Chondrocyte (in vitro differentiated cells): ENCODE results near the gene HSPH1. TPM values are rescaled to one million over a fixed set of nuclear protein-coding genes. Genes with fewer than 3 reads are reported as not detected.

ENCODE experiments used
- DNase-seq: peaks from one replicate; pipeline ENCODE4 v3.0.0; 2021; ENCODE audit warnings: mixed read lengths, low spot score
- H3K27ac Mint-ChIP-seq: one replicate; pipeline ENCODE4 v1.8.0; 2021; ENCODE audit warnings: mild to moderate bottlenecking, moderate library complexity, mixed read lengths; ENCODE audit not compliant: unreplicated experiment
- H3K27me3 Mint-ChIP-seq: 2 replicates; pipeline ENCODE4 v1.8.0; 2021; ENCODE audit warnings: low read depth, mixed read lengths
- H3K36me3 Mint-ChIP-seq: 2 replicates; pipeline ENCODE4 v1.8.0; 2021; ENCODE audit warnings: low read depth, mixed read lengths
- H3K4me1 Mint-ChIP-seq: 2 replicates; pipeline ENCODE4 v1.8.0; 2021; ENCODE audit warnings: low read depth, mild to moderate bottlenecking, mixed read lengths
- H3K4me3 Mint-ChIP-seq: one replicate; pipeline ENCODE4 v1.8.0; 2021; ENCODE audit warnings: mild to moderate bottlenecking, moderate library complexity, mixed read lengths; ENCODE audit not compliant: unreplicated experiment
- H3K9me3 Mint-ChIP-seq: 2 replicates; pipeline ENCODE4 v1.8.0; 2021; ENCODE audit warnings: low read depth, mixed read lengths
- CTCF ChIP-seq: fragments of 200-600 bp; sonication (generic); IDR thresholded peaks from 2 replicates; pipeline ENCODE4 v1.5.0; 2021; ENCODE audit warnings: antibody characterized with exemption, mild to moderate bottlenecking, moderate library complexity
- total RNA-seq: library from RNA; stranded (reverse); gene quantifications from 3 replicates; pipeline ENCODE4 v1.2.1, GENCODE V29; 2021

The HSPH1 gene
- total RNA-seq, 1 donor from 2014 or later, result 67.5 TPM

GRCh38 chr13:31088826-31089420 lies 72.8 kb downstream of the HSPH1 start:
- peaks cover 5% of the 10 kb centered on the region for H3K4me1 Mint-ChIP-seq
- H3K9me3 Mint-ChIP-seq, result no peaks in the 10 kb centered on the region
- no peak overlapping the region for H3K4me3 Mint-ChIP-seq
- no peak overlapping the region for H3K27ac Mint-ChIP-seq
- peaks cover 9% of the 10 kb centered on the region for H3K27me3 Mint-ChIP-seq
- no peak for TF ChIP-seq CTCF
- H3K36me3 Mint-ChIP-seq, result no peaks in the 10 kb centered on the region
- no peak for DNase-seq

Other genes with a start within 250 kb of the HSPH1 start
- gene TEX26, start 229.2 kb downstream of the HSPH1 start, total RNA-seq, result not detected in 3 replicates
- 10.7 to 14.4 TPM (median 12.7 TPM) in 3 replicates for gene B3GLCT, start 38.1 kb upstream of the HSPH1 start, total RNA-seq